Neural cell (in vitro differentiated cells): Measurements from ENCODE around the gene TBCK. TPM values are rescaled to one million over a fixed set of nuclear protein-coding genes. Genes with fewer than 3 reads are reported as not detected.
"Not testable (repeated sequence)": the region's sequence is repeated elsewhere in the genome, so short reads cannot be mapped to it uniquely, and the experiment has no call there.

Experiments used
- H2AFZ ChIP-seq: fragments of 200-600, 300-800 bp; sonication (generic), shearing (Covaris generic); 2 replicates; pipeline ENCODE4 v1.6.0; 2014; ENCODE audit warnings: low read depth, mild to moderate bottlenecking, antibody characterized with exemption, low read length, moderate library complexity
- H3F3A ChIP-seq: fragments of 200-600 bp; shearing (Covaris generic); 2 replicates; pipeline ENCODE4 v1.6.1; 2016; ENCODE audit warnings: mild to moderate bottlenecking, moderate library complexity, mixed read lengths, antibody characterized with exemption, low read length; ENCODE audit not compliant: insufficient read depth, poor library complexity, severe bottlenecking
- H3K27ac ChIP-seq: fragments of 200-600, 300-800 bp; sonication (generic), shearing (Covaris generic); 2 replicates; pipeline ENCODE4 v1.5.1; 2014; ENCODE audit warnings: mild to moderate bottlenecking, low read length, moderate library complexity
- H3K27me3 ChIP-seq: fragments of 300-800, 200-600 bp; sonication (generic), shearing (Covaris generic); 2 replicates; pipeline ENCODE4 v1.6.0; 2014; ENCODE audit warnings: mild to moderate bottlenecking, low read depth, low read length, moderate library complexity; ENCODE audit not compliant: insufficient read depth
- H3K36me3 ChIP-seq: fragments of 300-800, 200-600 bp; sonication (generic), shearing (Covaris generic); 2 replicates; pipeline ENCODE4 v1.5.1; 2014; ENCODE audit warnings: mild to moderate bottlenecking, antibody characterized with exemption, low read length, moderate library complexity; ENCODE audit not compliant: insufficient read depth
- H3K4me2 ChIP-seq: fragments of 300-800, 200-600 bp; sonication (generic), shearing (Covaris generic); 2 replicates; pipeline ENCODE4 v1.6.0; 2014; ENCODE audit warnings: mild to moderate bottlenecking, low read length
- H3K4me3 ChIP-seq: fragments of 300-800, 200-600 bp; sonication (generic), shearing (Covaris generic); 2 replicates; pipeline ENCODE4 v1.5.1; 2014; ENCODE audit warnings: mild to moderate bottlenecking, low read length, moderate library complexity
- H3K79me2 ChIP-seq: fragments of 200-600 bp; shearing (Covaris generic); replicated peaks from 2 replicates; pipeline ENCODE4 v1.6.0; 2014; ENCODE audit warnings: mild to moderate bottlenecking, low read length, moderate library complexity; ENCODE audit not compliant: insufficient read depth
- H3K9ac ChIP-seq: fragments of 300-800, 200-600 bp; sonication (generic), shearing (Covaris generic); 2 replicates; pipeline ENCODE4 v1.6.1; 2016; ENCODE audit warnings: mild to moderate bottlenecking, low read length, mixed read lengths
- H3K9me2 ChIP-seq: fragments of 200-600 bp; shearing (Covaris generic); 2 replicates; pipeline ENCODE4 v1.6.1; 2016; ENCODE audit warnings: mild to moderate bottlenecking, low read length, mixed read lengths; ENCODE audit not compliant: insufficient read depth
- H3K9me3 ChIP-seq: fragments of 200-600, 300-800 bp; sonication (generic), shearing (Covaris generic); 2 replicates; pipeline ENCODE4 v1.6.1; 2016; ENCODE audit warnings: mild to moderate bottlenecking, mixed run types, low read length, moderate library complexity, mixed read lengths
- H4K20me1 ChIP-seq: fragments of 200-600 bp; shearing (Covaris generic); 2 replicates; pipeline ENCODE4 v1.6.1; 2016; ENCODE audit warnings: mild to moderate bottlenecking, mixed run types; ENCODE audit not compliant: insufficient read depth
- EP300 ChIP-seq: fragments of 450-650 bp; conservative IDR thresholded peaks from 2 replicates; pipeline ENCODE4 v1.6.1; 2014; ENCODE audit warnings: antibody characterized with exemption, mild to moderate bottlenecking, moderate library complexity; ENCODE audit not compliant: poor library complexity, severe bottlenecking
- EZH2 ChIP-seq: fragments of 200-600, 300-800 bp; shearing (Covaris generic), sonication (generic); IDR thresholded peaks from 2 replicates; pipeline ENCODE4 v1.6.1; 2014; ENCODE audit warnings: antibody characterized with exemption, low read length, borderline replicate concordance, mild to moderate bottlenecking; ENCODE audit not compliant: insufficient read depth, poor library complexity, severe bottlenecking
- MXI1 ChIP-seq: fragments of 450-650 bp; conservative IDR thresholded peaks from 2 replicates; pipeline ENCODE4 v1.6.1; 2014; ENCODE audit warnings: antibody characterized with exemption, mild to moderate bottlenecking; ENCODE audit not compliant: poor library complexity, severe bottlenecking
- POLR2AphosphoS5 ChIP-seq: IDR thresholded peaks from 2 replicates; pipeline ENCODE4 v1.6.1; 2012
- RAD21 ChIP-seq: fragments of 450-650 bp; conservative IDR thresholded peaks from 2 replicates; pipeline ENCODE4 v1.6.1; 2014; ENCODE audit warnings: antibody characterized with exemption, mild to moderate bottlenecking, moderate library complexity
- SMC3 ChIP-seq: fragments of 450-650 bp; conservative IDR thresholded peaks from 2 replicates; pipeline ENCODE4 v1.6.1; 2014; ENCODE audit warnings: antibody characterized with exemption, mild to moderate bottlenecking, moderate library complexity; ENCODE audit not compliant: poor library complexity
- TAF1 ChIP-seq: IDR thresholded peaks from 2 replicates; pipeline ENCODE4 v1.6.1; 2012; ENCODE audit warnings: low read depth
- polyA plus RNA-seq: library from polyadenylated mRNA; depleted of rRNA; stranded (reverse); fragments of >200 nt; gene quantifications from 2 replicates; pipeline ENCODE4 v1.2.3, GENCODE V29; 2014
- TF ChIP-seq, protein P1 (sequence below): fragments of 450-650 bp; IDR thresholded peaks from 2 replicates; pipeline ENCODE4 v1.5.1; 2014; ENCODE audit warnings: antibody characterized with exemption, mild to moderate bottlenecking, moderate library complexity; ENCODE audit not compliant: poor library complexity, severe bottlenecking
- TF ChIP-seq, protein P2 (sequence below): IDR thresholded peaks from 2 replicates; pipeline ENCODE4 v1.6.1; 2012; ENCODE audit warnings: borderline replicate concordance

The TBCK gene
- polyA plus RNA-seq, 1 donor from 2014 or later, result 55.0 TPM

DNA sequence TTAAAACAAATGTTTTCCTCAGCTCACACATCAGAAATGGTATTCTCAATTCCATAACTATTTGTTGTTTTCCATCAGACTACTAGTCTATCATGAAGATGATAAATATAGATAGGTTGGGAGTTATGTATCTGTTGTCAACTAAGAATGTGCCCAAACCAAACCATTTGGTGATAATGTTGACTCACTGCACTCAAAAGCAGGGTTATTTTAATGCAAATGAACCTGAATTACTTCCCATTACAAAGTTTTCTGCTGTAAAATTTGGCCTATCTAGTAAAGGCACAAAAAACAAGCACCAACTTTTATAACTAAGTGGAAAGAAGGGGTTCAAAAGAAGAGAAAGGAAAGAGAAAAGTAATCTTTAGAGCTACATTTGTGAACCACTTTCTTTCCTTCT lies 93.5 kb downstream of the TBCK start:
- Histone ChIP-seq H3F3A (no peaks in the 10 kb centered on the region), H2AFZ (no peak overlapping the region), H3K9me3 (no peaks in the 10 kb centered on the region), H3K9ac (no peak overlapping the region), H3K4me2 (no peak overlapping the region), H3K27me3 (no peaks in the 10 kb centered on the region), H4K20me1 (no peaks in the 10 kb centered on the region), H3K9me2 (no peaks in the 10 kb centered on the region), H3K36me3 (no peaks in the 10 kb centered on the region), H3K4me3 (no peak overlapping the region), H3K27ac (no peak overlapping the region), H3K79me2 (no peaks in the 10 kb centered on the region)
- no peak for TF ChIP-seq SMC3
- TF ChIP-seq POLR2AphosphoS5, result no peak
- no peak for TF ChIP-seq EP300
- TF ChIP-seq MXI1, result no peak
- TF ChIP-seq, protein P1, sequence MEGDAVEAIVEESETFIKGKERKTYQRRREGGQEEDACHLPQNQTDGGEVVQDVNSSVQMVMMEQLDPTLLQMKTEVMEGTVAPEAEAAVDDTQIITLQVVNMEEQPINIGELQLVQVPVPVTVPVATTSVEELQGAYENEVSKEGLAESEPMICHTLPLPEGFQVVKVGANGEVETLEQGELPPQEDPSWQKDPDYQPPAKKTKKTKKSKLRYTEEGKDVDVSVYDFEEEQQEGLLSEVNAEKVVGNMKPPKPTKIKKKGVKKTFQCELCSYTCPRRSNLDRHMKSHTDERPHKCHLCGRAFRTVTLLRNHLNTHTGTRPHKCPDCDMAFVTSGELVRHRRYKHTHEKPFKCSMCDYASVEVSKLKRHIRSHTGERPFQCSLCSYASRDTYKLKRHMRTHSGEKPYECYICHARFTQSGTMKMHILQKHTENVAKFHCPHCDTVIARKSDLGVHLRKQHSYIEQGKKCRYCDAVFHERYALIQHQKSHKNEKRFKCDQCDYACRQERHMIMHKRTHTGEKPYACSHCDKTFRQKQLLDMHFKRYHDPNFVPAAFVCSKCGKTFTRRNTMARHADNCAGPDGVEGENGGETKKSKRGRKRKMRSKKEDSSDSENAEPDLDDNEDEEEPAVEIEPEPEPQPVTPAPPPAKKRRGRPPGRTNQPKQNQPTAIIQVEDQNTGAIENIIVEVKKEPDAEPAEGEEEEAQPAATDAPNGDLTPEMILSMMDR, result no peak
- TF ChIP-seq EZH2, result no peak
- no peak for TF ChIP-seq TAF1
- TF ChIP-seq, protein P2, sequence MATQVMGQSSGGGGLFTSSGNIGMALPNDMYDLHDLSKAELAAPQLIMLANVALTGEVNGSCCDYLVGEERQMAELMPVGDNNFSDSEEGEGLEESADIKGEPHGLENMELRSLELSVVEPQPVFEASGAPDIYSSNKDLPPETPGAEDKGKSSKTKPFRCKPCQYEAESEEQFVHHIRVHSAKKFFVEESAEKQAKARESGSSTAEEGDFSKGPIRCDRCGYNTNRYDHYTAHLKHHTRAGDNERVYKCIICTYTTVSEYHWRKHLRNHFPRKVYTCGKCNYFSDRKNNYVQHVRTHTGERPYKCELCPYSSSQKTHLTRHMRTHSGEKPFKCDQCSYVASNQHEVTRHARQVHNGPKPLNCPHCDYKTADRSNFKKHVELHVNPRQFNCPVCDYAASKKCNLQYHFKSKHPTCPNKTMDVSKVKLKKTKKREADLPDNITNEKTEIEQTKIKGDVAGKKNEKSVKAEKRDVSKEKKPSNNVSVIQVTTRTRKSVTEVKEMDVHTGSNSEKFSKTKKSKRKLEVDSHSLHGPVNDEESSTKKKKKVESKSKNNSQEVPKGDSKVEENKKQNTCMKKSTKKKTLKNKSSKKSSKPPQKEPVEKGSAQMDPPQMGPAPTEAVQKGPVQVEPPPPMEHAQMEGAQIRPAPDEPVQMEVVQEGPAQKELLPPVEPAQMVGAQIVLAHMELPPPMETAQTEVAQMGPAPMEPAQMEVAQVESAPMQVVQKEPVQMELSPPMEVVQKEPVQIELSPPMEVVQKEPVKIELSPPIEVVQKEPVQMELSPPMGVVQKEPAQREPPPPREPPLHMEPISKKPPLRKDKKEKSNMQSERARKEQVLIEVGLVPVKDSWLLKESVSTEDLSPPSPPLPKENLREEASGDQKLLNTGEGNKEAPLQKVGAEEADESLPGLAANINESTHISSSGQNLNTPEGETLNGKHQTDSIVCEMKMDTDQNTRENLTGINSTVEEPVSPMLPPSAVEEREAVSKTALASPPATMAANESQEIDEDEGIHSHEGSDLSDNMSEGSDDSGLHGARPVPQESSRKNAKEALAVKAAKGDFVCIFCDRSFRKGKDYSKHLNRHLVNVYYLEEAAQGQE, result no peak
- TF ChIP-seq RAD21, result no peak

GRCh38 chr4:106213291-106213690 lies 102.7 kb downstream of the TBCK start:
- not testable (repeated sequence) for H3K4me2 ChIP-seq, H3K9ac ChIP-seq, H3K4me3 ChIP-seq, H3K9me3 ChIP-seq, H3K27me3 ChIP-seq, H3K9me2 ChIP-seq, H3K27ac ChIP-seq, H3F3A ChIP-seq, H3K36me3 ChIP-seq, H3K79me2 ChIP-seq, H4K20me1 ChIP-seq, H2AFZ ChIP-seq

GRCh38 chr4:106210021-106210420 lies 106.0 kb downstream of the TBCK start:
- H4K20me1 ChIP-seq, result no peaks in the 10 kb centered on the region
- no peaks in the 10 kb centered on the region for H3K9me3 ChIP-seq
- H3K36me3 ChIP-seq, result no peaks in the 10 kb centered on the region
- H2AFZ ChIP-seq, result no peak overlapping the region
- H3F3A ChIP-seq, result no peaks in the 10 kb centered on the region
- H3K9me2 ChIP-seq, result no peaks in the 10 kb centered on the region
- no peak overlapping the region for H3K4me2 ChIP-seq
- H3K4me3 ChIP-seq, result no peak overlapping the region
- no peak overlapping the region for H3K27ac ChIP-seq
- TF ChIP-seq SMC3 (no peak), MXI1 (no peak), TAF1 (no peak), EZH2 (no peak), POLR2AphosphoS5 (no peak), EP300 (no peak)
- TF ChIP-seq, protein P1, result no peak
- TF ChIP-seq, protein P2, result no peak
- no peak overlapping the region for H3K9ac ChIP-seq
- no peaks in the 10 kb centered on the region for H3K27me3 ChIP-seq
- no peaks in the 10 kb centered on the region for H3K79me2 ChIP-seq
